Adrenal gland (tissue), 12 donors: ENCODE measurements around the gene PTPRD. TPM values are rescaled to one million over a fixed set of nuclear protein-coding genes. Genes with fewer than 3 reads are reported as not detected.
"Not testable (repeated sequence)": the region's sequence is repeated elsewhere in the genome, so short reads cannot be mapped to it uniquely, and the experiment has no call there.

Source experiments
- DNase-seq, 7 donors: peaks; one replicate each; pipeline ENCODE4 v3.0.0-alpha.2; 2019 to 2020
- H3K27ac ChIP-seq, 5 donors: fragments of 200-600 bp; sonication (generic) in 4 of 5; 1 replicate in 3 of 5; 2 replicates in 2 of 5; pipeline versions ENCODE4 v1.5.1 to v1.8.0; 2016 to 2020; ENCODE audit warnings: mild to moderate bottlenecking in 1 of 5
- H3K27me3 ChIP-seq: fragments of 200-600 bp; 2 replicates; pipeline ENCODE4 v1.8.0; 2021
- H3K36me3 ChIP-seq, 2 donors: fragments of 200-600 bp; replicated peaks in 1 of 2; 1 replicate in 1 of 2; 2 replicates in 1 of 2; pipeline versions ENCODE4 v1.5.1 to v1.8.0; 2018 to 2022
- H3K4me1 ChIP-seq, 2 donors: fragments of 200-600 bp; replicated peaks in 1 of 2; 1 replicate in 1 of 2; 2 replicates in 1 of 2; pipeline versions ENCODE4 v1.5.1 to v1.8.0; 2018 to 2021
- H3K4me3 ChIP-seq, 4 donors: fragments of 200-600 bp; sonication (generic) in 3 of 4; one replicate each; pipeline ENCODE4 v1.5.1; 2016 to 2018
- H3K9me3 ChIP-seq, 3 donors: fragments of 200-600 bp; sonication (generic) in 1 of 3; replicated peaks in 1 of 3; 1 replicate in 2 of 3; 2 replicates in 1 of 3; pipeline versions ENCODE4 v1.5.1 to v1.8.0; 2016 to 2021
- POLR2A ChIP-seq, 2 donors: fragments of 450-650 bp; IDR thresholded peaks; one replicate each; pipeline ENCODE4 v1.6.1; 2017; ENCODE audit warnings: antibody characterized with exemption in 2 of 2, mild to moderate bottlenecking in 2 of 2, moderate library complexity in 1 of 2
- WGBS, 4 donors: extraction: QIAGEN DNeasy Blood & Tissue Kit in 2 of 4; methylation state at CpG; one replicate each; pipeline versions ENCODE4 v1.1.5 to v1.1.7; 2013 to 2017; 5-methylcytosine and 5-hydroxymethylcytosine counted together
- intact Hi-C, 2 donors: fragments of 100-400 bp; cut with DNase I; formaldehyde crosslinking; loops; one replicate each; pipeline versions ENCODE4 v1.14.1 to v1.15.0; 2022 to 2023
- polyA plus RNA-seq, 3 donors: library from polyadenylated mRNA; stranded (reverse); fragments of 200-250 nt in 2 of 3; fragments of 350-450 nt in 1 of 3; fragmentation: Illumina TruSeq in 1 of 3; extraction: RNeasy Lipid Tissue Mini Kit (QIAGEN cat#74804) in 1 of 3; gene quantifications; one replicate each; pipeline ENCODE4 v1.2.3, GENCODE V29; 2013 to 2014
- total RNA-seq, 9 donors: library from RNA; depleted of rRNA in 4 of 9; stranded (reverse); fragments of >200 nt in 4 of 9; fragments of 120-200 nt in 1 of 9; fragmentation: NEBNext Ultra II Directional in 1 of 9; extraction: Animal tissue kit (Norgen Biotek cat#: 25700) in 1 of 9; gene quantifications; one replicate each; pipeline versions ENCODE4 v1.1.0 to v1.2.4, GENCODE V29; 2013 to 2023
- TF ChIP-seq, protein P1 (sequence below), 6 experiments: fragments of 450-650 bp in 4 of 6; fragments of 200-600 bp in 2 of 6; sonication (generic) in 1 of 6; IDR thresholded peaks; 1 replicate in 5 of 6; 2 replicates in 1 of 6; pipeline versions ENCODE4 v1.5.1 to v1.8.0; 2016 to 2021; ENCODE audit warnings: antibody characterized with exemption in 6 of 6, mild to moderate bottlenecking in 2 of 6, moderate library complexity in 1 of 6
- donor health status: healthy with polysubstance abuse.
- donor health status: Bipolar disorder and iron deficiency.
- donor health status: DM: yes; HTN: yes; CAD: no.
- donor health status: DM: no; HTN: no; CAD: no.
- donor health status: DM: no; HTN: no; CAD: no.
- donor health status: DM: yes; HTN: yes; CAD: no.

Gene PTPRD
- total and polyA plus RNA-seq, 12 donors: 0.61 to 71.2 (median 4.5) TPM

DNA sequence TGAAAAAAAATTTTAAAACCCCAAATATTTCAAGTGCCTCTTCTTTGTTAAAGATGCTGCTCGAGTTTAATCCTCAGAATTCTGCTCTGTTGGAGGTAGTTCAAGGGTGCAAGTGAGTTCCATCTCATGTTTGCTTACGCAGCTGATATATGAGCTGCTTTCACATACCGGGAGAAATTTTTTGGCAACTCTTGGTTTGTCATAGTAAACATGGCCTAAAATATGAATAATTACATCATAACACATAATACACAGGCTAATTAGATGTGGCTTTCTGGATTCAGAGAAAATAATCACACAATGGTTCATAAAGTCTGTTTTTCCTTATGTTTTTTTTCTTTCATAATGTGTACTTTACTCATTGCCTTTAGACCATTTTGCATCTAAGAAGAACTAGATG lies 1134.1 kb downstream of the PTPRD start:
- no peak overlapping the region for H3K27ac ChIP-seq
- no peak for DNase-seq
- intact Hi-C loops: no loop called here
- no peaks in the 10 kb centered on the region for H3K36me3 ChIP-seq
- TF ChIP-seq POLR2A (IDR thresholded peaks at IDR 0.05): no peak
- TF ChIP-seq, protein P1, sequence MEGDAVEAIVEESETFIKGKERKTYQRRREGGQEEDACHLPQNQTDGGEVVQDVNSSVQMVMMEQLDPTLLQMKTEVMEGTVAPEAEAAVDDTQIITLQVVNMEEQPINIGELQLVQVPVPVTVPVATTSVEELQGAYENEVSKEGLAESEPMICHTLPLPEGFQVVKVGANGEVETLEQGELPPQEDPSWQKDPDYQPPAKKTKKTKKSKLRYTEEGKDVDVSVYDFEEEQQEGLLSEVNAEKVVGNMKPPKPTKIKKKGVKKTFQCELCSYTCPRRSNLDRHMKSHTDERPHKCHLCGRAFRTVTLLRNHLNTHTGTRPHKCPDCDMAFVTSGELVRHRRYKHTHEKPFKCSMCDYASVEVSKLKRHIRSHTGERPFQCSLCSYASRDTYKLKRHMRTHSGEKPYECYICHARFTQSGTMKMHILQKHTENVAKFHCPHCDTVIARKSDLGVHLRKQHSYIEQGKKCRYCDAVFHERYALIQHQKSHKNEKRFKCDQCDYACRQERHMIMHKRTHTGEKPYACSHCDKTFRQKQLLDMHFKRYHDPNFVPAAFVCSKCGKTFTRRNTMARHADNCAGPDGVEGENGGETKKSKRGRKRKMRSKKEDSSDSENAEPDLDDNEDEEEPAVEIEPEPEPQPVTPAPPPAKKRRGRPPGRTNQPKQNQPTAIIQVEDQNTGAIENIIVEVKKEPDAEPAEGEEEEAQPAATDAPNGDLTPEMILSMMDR (IDR thresholded peaks at IDR 0.05): no peak
- no peaks in the 10 kb centered on the region for H3K27me3 ChIP-seq
- WGBS, 4 donors: 45 to 55% (median 54%) methylated on average over 3 of the region's 3 CpGs
- H3K9me3 ChIP-seq: peaks cover 0 to 2% (median 0%) of the 10 kb centered on the region in 3 donors
- H3K4me1 ChIP-seq: no peaks in the 10 kb centered on the region
- H3K4me3 ChIP-seq: no peak overlapping the region

DNA sequence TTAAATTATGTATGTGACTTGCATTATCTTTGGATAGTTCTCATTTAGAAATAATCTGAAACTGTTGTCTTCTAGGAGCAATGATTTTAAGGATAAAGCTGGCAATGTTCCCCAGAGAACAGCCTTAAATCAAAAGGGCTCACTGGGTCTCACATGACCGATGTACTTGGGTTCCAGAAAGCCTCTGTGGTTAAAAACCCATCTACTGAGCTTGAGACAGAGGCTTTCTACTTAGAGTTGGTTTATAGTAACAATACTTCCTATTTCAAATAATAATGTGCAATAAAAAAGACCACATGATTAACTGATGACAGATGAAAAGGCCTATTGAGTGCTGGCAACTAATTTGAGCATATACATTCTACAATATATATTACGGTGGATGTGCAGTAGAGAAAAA lies 1143.5 kb downstream of the PTPRD start:
- Histone ChIP-seq H3K4me1 (no peaks in the 10 kb centered on the region), H3K27ac (no peak overlapping the region), H3K27me3 (no peaks in the 10 kb centered on the region), H3K36me3 (no peaks in the 10 kb centered on the region), H3K4me3 (no peak overlapping the region), H3K9me3 (peaks cover 0 to 2% (median 0%) of the 10 kb centered on the region in 3 donors)
- TF ChIP-seq POLR2A (IDR thresholded peaks at IDR 0.05): no peak
- TF ChIP-seq, protein P1 (IDR thresholded peaks at IDR 0.05): no peak
- 67 to 76% (median 71%) methylated on average over 2 of the region's 2 CpGs for WGBS, 4 donors
- intact Hi-C loops: no loop called here
- no peak for DNase-seq

DNA sequence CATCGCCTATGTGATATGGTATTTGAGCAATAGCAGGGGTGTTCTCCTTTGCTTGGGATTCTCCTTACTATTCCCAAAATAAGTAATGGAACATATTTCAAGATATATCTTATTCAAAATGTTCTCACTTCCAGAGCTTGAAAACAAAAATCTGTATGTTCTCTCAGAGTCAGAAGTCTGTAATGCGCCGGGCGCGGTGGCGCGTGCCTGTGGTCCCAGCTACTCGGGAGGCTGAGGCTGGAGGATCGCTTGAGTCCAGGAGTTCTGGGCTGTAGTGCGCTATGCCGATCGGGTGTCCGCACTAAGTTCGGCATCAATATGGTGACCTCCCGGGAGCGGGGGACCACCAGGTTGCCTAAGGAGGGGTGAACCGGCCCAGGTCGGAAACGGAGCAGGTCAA lies 1170.9 kb downstream of the PTPRD start:
- H3K4me3 ChIP-seq, H3K27ac ChIP-seq, H3K27me3 ChIP-seq, DNase-seq, H3K4me1 ChIP-seq, H3K9me3 ChIP-seq, H3K36me3 ChIP-seq, intact Hi-C loops: not testable (repeated sequence)
- WGBS, 4 donors: 89 to 97% (median 94%) methylated on average over 14 to 19 of the region's 19 CpGs

DNA sequence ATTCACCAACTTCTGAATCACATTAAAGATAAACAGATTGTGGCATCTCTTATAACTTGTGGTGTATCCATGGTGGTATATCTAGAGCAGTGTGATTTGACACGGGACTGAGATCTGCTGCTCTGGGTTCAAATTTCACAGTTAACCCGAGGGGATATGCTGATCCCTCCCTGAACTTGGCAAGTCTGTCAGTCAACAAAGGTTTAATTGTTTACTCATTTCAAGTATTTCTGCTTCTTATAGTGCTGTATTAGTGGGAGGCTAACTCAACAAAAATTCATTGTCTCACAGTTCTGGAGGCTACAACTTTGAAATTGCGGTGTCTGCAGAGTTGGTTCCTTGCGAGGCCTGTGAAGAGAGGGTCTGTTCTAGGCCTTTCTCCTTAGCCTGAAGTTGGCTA lies 1175.2 kb downstream of the PTPRD start:
- H3K4me3 ChIP-seq: no peak overlapping the region
- no peak for TF ChIP-seq POLR2A (IDR thresholded peaks at IDR 0.05)
- TF ChIP-seq, protein P1 (IDR thresholded peaks at IDR 0.05): no peak
- no peaks in the 10 kb centered on the region for H3K9me3 ChIP-seq
- no peak overlapping the region for H3K27ac ChIP-seq
- no peaks in the 10 kb centered on the region for H3K4me1 ChIP-seq
- no peak for DNase-seq
- H3K27me3 ChIP-seq: no peaks in the 10 kb centered on the region
- H3K36me3 ChIP-seq: no peaks in the 10 kb centered on the region
- intact Hi-C loops: no loop called here
- 62 to 78% (median 69%) methylated on average over 4 of the region's 4 CpGs for WGBS, 4 donors

DNA sequence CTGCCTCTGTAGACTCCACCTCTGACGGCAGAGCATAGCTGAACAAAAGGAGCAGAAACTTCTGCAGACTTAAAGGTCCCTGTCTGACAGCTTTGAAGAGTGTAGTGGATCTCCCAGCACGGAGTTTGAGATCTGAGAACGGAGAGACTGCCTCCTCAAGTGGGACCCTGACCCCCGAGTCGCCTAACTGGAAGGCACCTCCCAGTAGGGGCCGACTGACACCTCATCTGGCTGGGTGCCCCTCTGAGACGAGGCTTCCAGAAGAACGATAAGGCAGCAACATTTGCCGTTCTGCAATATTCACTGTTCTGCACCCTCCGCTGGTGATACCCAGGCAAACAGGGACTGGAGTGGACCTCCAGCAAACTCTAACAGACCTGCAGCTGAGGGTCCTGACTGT lies 1186.3 kb downstream of the PTPRD start:
- H3K27me3 ChIP-seq, H3K36me3 ChIP-seq, DNase-seq, H3K27ac ChIP-seq, H3K4me3 ChIP-seq, intact Hi-C loops, H3K4me1 ChIP-seq, H3K9me3 ChIP-seq: not testable (repeated sequence)
- WGBS, 4 donors: 79 to 86% (median 85%) methylated on average over 9 to 10 of the region's 10 CpGs
